HG03521 (cell line): Measurements from ENCODE around the gene NUDT5.
"Not testable (repeated sequence)": the region's sequence is repeated elsewhere in the genome, so short reads cannot be mapped to it uniquely, and the experiment has no call there.

Experiments used
- ATAC-seq: cut with Tn5 transposase; IDR thresholded peaks from one replicate; pipeline ENCODE4 v1.9.1; 2021; ENCODE audit warnings: mild to moderate bottlenecking, moderate library complexity; ENCODE audit not compliant: unreplicated experiment

The NUDT5 gene

GRCh38 chr10:12207114-12207513 lies 11.4 kb upstream of the NUDT5 start:
- ATAC-seq: no peak

- no peak for ATAC-seq
These were observed 9.4 kb upstream of the NUDT5 start for GRCh38 chr10:12205082-12205481.

DNA sequence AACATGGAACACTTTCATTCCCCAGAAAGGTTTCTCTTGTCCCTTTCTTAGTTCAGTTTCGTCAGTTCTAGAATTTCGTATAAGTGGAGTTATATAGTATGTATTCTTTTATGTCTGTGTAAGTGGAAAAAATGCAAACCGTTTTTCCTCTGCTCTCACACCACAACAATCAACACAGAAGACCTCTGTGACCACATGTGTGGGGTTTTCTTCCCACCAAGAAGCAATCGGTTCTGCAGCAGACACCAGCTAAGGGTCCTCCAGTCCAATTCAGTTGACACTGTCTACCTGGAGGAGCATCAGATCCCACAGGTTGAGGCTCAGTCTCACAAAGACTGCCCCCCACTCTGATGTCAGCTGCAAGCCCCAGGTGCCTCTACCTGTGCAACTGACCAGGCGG lies 6.5 kb upstream of the NUDT5 start:
- no peak for ATAC-seq

DNA sequence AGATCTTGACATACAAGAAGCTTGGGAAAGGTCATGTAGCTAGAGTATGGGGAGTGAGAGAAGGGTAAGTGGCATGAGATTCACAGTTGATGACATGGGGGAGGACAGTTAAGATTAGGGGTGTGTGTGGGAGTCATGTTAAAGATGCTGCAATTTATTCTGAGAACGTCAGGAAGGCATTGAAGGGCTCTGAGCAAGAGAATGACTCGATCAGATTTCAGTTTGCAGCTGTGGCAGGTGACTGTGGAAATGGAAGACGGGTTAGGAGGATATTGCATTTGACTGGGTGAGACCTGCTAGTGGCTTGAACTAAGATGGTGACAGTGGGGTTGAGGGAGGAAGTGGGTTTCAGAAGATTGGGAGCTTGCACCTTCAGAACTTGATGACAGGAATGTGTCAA lies 5.9 kb upstream of the NUDT5 start:
- no peak for ATAC-seq

DNA sequence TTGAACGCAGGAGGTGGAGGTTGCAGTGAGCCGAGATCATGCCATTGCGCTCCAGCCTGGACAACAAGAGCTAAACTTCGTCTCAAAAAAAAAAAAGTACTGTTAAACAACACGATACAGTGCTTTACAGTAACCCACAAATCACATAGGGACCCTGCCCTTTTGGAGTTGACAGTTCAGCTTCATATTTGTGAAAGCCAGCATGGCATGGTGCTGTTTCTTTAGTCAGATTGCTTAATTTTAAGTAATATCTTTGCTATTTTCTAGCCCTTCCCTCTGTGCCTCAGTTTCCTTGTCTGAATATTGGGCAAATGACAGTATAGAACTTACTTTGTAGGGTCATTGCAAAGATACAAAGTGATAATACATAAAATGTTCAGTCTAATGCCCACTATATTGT lies 5.2 kb upstream of the NUDT5 start:
- no peak for ATAC-seq

- ATAC-seq: no peak
These were observed 2.5 kb upstream of the NUDT5 start for GRCh38 chr10:12198156-12198555.

GRCh38 chr10:12196531-12197211 lies 980 bp upstream of the NUDT5 start:
- ATAC-seq: no peak

DNA sequence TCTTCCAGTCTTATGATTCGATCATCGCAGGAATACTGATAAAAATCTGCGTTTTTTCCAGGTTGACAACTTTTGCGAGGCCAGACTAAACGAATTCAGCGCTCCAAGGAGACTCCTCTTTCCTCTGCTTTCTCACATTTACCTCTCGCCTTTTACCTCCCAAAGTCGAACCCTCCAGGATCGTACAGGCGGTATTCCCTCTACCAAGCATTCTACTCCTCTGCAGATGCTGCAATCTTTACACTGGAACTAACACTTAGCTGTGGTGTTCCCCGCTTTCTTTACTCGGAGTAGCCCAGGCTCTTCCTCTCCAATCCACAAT lies 449 bp downstream of the NUDT5 start:
- no peak for ATAC-seq

GRCh38 chr10:12194752-12195271 lies 879 bp downstream of the NUDT5 start:
- ATAC-seq: no peak

DNA sequence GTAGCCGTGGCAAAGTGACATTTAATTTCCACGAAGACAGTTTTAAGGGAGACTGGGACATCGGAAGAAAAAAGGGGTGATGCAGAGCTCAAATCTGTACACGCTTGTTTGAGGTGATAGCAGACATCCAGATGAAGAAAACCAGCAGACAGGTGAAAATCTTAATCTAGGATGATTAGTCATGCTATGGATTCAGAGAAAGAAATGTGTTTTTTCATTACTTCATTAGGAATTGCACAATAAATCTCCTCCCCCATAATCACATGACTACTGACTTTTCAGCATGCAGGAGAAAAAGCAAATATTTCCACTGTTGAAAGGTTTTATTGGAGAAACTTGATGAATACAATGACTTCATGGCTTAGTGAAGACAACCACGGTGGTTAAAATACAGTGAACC lies 2.5 kb downstream of the NUDT5 start:
- no peak for ATAC-seq

GRCh38 chr10:12191715-12192114 lies 4.0 kb downstream of the NUDT5 start:
- no peak for ATAC-seq

DNA sequence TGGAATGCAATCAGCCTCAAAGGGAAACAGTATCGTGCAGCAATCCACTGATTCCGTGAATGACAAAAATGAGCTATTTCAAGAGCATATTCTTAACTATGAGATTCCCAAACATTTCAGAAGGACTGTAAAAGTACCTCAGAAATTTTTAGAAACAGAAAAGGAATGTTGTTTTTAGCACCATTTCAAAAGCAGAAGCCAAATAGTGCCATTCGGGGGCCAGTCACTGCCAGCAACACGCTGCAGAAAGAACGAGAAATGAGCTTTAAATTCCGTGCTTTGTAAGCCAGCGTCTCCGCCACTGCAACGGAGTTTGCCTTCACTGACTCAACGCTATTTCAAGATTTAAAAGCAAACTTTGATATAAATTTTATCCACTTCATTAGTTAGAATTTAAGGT lies 6.3 kb downstream of the NUDT5 start:
- no peak for ATAC-seq

DNA sequence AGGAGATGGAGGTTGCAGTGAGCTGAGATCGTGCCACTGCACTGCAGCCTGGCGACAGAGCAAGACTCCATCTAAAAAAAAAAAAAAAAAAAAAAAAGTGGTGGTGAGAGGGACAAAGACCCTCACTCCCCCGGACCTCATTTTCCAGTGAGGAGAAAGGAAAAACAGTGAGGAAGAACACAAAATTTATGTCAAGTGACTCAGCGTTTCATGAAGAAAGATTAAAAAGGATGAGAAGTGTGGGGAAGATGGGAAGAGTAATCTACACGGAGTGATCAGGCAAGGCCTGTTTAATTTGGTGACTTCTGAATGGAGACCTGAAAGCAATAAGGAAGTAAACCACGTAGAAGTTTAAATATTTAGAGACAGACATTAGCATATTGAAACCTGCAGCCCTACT lies 7.0 kb downstream of the NUDT5 start:
- ATAC-seq: no peak

- no peak for ATAC-seq
These were observed 8.3 kb downstream of the NUDT5 start for GRCh38 chr10:12187321-12187905.

DNA sequence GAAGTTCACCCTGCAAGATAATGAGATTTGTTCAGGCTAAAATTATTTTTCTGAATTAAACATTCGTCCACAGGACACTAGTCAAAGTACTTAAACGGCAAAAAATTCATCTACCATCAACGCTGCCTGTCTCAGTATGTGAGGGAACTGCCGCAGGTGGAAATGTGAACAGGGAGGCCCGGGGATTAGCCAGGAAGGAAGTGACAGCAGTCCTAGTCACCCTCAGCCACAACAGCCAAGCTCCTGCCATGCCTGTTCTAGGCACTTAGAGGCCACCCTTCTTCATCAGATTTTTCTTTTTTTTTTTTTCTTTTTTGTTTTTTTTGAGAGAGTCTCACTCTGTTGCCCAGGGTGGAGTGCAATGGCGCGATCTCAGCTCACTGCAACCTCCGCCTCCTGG lies 9.4 kb downstream of the NUDT5 start:
- no peak for ATAC-seq

DNA sequence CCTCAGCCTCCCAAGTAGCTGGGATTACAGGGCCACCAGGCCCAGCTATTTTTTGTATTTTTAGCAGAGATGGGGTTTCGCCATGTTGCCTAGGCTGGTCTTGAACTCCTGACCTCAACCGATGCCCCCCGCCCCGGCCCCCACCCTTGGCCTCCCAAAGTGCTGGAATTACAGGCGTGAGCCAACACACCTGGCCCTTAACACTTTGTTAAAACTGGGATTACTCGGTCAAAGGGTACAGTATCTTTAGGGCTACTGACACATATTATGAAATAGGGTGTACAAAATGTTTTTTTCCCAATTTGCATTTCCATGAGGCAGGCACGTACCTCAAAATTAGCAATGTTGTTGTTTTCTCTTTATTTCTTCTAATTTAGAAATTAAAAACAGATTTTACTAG lies 11.5 kb downstream of the NUDT5 start:
- ATAC-seq: no peak

DNA sequence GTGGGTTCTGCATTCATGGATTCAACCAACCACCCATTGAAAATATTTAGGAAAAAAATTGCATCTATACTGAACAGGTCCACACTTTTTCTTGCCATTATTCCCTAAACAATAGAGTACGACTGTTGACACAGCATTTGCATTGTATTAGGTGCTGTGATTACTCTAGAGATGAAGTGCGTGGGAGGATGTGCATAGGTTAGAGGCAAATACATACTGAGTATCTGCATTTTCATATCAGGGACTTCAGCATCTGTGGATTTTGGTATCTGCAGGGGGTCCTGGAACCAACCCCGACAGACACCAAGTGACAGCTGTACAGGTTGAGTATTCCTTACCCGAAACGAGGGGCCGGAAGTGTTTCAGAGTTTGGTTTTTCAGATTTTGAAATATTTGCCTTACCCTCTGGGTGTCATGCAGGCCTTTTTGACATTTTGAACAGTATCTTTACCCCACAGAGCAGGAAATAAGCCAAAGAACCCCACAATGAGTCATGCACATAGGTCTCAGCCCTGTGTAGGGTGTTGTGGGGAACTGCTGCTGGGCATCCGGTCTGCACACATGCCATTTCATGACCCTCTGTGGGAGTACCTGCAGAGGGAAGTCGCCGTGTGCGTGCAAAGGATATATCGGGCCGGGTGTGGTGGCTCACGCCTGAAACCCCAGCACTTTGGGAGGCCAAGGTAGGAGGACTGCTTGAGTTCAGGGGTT lies 14.5 kb downstream of the NUDT5 start:
- no peak for ATAC-seq

DNA sequence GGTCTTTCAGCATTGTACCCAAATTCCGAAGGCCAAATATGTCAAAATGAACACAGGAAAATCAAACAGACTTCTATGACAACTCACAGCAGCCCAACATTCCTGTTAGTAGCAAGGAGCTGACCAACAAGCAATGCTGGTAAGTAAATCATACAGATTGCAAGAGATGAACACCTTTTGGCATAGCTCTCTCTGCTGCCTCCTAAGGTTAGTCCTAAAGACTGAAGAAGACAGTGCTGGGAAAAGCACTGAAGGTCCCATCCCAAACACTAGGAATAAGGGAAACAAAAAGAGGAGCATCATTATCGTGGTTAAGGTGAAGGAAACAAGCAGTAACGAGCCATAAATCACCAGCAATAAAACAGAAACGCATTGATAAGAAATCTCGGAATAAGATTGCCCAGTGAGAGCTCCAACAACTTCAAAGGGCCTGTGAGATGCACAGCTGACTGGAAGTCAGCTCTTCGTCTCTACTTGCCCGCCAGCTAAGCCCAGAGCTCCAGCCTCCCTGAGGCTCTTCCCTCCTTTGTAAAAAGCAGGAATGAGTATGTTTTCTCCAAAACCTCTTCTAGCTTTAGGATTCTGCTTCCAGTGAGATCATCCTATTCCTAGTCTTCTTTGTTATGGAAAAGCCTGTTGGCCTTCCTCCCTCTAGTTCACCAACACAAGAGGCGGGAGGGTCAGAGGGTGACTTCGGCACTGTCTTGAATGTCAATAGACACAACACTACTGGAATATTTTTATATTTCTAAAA lies 15.3 kb downstream of the NUDT5 start:
- ATAC-seq: no peak

DNA sequence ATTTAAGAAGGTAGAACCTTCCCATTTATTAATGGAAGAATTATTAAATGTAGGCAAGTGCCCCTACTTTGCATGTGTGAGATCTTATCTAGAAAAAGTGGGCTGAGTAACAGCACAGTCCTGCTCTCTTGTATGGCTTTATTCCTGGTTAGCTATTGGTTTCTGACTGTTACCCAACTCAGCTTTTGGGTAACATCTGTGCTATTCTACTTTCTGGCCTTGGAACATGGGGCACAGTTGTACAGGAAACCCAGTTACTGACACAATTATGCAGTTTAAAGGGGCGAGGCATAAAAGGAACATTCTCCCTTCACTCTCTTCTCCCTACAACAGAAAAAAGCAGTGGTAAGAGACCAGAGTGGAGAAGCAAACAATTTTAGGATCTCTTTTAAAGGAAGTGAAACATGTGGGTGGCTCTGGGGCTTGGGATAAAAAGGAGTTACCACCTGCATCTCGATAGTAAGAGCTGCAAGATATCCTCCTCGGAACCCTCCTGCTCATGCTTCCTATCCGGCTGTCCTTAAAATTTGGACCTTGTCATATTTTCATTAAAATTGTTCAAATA lies 16.0 kb downstream of the NUDT5 start:
- no peak for ATAC-seq

GRCh38 chr10:12177642-12178041 lies 18.0 kb downstream of the NUDT5 start:
- ATAC-seq: no peak

GRCh38 chr10:12171512-12171911 lies 24.2 kb downstream of the NUDT5 start:
- not testable (repeated sequence) for ATAC-seq
